Measurements from ENCODE around the gene MARCHF3. TPM values are rescaled to one million over a fixed set of nuclear protein-coding genes. Genes with fewer than 3 reads are reported as not detected.

Gene MARCHF3
- total RNA-seq, 4 donors from 2014 or later, result 3.0 to 14.5 (median 4.6) TPM

DNA sequence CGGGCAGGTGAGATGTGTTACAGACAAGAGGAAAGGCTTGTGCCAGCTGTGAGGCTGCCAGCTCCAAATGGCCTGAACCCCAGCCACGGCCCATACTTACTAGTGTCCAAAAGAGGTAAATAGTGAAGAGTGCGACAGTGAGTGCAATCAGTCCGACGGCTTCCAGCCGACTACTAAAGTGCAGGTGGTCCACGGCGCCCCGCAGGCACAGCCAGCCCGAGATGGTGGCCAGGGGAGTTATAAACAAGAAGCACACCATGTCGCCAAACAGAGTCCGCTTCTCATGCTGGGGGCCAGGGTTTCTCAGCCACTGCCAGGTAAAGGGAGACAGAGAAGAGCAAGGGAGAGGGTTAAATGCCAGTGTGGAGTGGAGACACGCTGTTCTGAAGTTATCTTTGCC is 152.3 kb downstream of the MARCHF3 start:
- intact Hi-C loops (cut with DNase I), result no loop called here
- H3K9me3 ChIP-seq, result no peaks in the 10 kb centered on the region

GRCh38 chr5:126877602-126878001 is 152.8 kb downstream of the MARCHF3 start:
- no peak for DNase-seq
- Histone ChIP-seq H3K27ac (no peak overlapping the region), H3K9me3 (no peaks in the 10 kb centered on the region), H3K4me1 (no peaks in the 10 kb centered on the region), H3K27me3 (no peaks in the 10 kb centered on the region), H3K36me3 (no peaks in the 10 kb centered on the region), H3K4me3 (replicated peaks in 1 of 3) (no peak overlapping the region)
- 89 to 94% methylated on average over 7 of the region's 7 CpGs for WGBS, 2 donors
- TF ChIP-seq CTCF (IDR thresholded peaks at IDR 0.05), result no peak
- no peak for TF ChIP-seq POLR2A (IDR thresholded peaks at IDR 0.05)
- intact Hi-C loops (cut with DNase I), result no loop called here

More for the DNA sequence above, 152.3 kb downstream of the MARCHF3 start:
- DNase-seq, result no peak
- Histone ChIP-seq H3K4me1 (no peaks in the 10 kb centered on the region), H3K36me3 (no peaks in the 10 kb centered on the region), H3K27me3 (no peaks in the 10 kb centered on the region), H3K27ac (no peak overlapping the region), H3K4me3 (replicated peaks in 1 of 3) (no peak overlapping the region)
- 93% methylated on average over 12 to 13 of the region's 13 CpGs for WGBS, 2 donors
- TF ChIP-seq CTCF (IDR thresholded peaks at IDR 0.05) (no peak), POLR2A (IDR thresholded peaks at IDR 0.05) (no peak)

GRCh38 chr5:126875303-126875785 is 155.0 kb downstream of the MARCHF3 start:
- intact Hi-C loops (cut with DNase I), result no loop called here
- no peak for DNase-seq
- H3K27me3 ChIP-seq, result no peaks in the 10 kb centered on the region
- no peak overlapping the region for H3K4me3 ChIP-seq (replicated peaks in 1 of 3)
- WGBS, 2 donors, result 60 to 70% methylated on average over 10 to 12 of the region's 13 CpGs
- H3K36me3 ChIP-seq, result no peaks in the 10 kb centered on the region
- no peak overlapping the region for H3K27ac ChIP-seq
- no peak for TF ChIP-seq CTCF (IDR thresholded peaks at IDR 0.05)
- no peak for TF ChIP-seq POLR2A (IDR thresholded peaks at IDR 0.05)
- H3K9me3 ChIP-seq, result no peaks in the 10 kb centered on the region
- no peaks in the 10 kb centered on the region for H3K4me1 ChIP-seq

DNA sequence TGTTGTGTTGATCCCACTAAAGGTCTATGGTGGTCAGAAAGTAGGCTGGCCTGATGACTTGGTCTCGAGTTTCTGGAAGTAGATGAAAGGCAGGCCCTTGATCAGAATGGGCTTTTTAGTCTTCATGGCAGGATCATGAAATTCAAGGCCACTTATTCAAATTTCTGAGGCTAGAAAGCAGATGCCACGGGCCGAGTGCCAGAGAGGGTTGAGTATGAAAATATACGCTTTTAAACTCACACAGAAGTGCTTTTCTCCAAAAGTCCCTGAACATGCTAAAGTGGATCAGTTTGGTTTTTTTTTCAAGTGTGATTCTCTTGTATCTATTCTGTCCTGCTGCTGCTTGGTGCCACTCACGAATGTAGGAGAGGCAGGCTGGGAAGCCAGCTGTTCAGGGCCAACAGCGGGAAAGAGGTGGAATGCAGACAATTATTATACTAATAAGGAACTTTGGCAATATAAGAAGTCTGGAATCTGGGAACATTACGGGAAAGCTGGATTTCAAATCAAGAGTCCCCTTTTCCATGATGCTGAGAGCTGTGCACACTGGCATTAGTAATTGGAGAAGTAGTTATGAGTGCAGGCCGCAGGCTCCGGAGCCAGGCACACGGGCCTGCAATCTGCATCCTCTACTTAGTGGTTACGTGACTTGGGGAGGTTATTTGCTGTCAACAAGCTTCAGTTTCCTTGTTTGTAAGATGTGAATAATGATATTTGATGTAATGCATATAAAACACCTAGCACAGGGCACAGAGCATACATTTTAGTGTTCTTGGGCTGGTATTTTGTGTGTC is 157.6 kb downstream of the MARCHF3 start:
- no peaks in the 10 kb centered on the region for H3K36me3 ChIP-seq
- no peaks in the 10 kb centered on the region for H3K27me3 ChIP-seq
- TF ChIP-seq CTCF (IDR thresholded peaks at IDR 0.05), result no peak
- TF ChIP-seq POLR2A (IDR thresholded peaks at IDR 0.05), result no peak
- DNase-seq, result no peak
- WGBS, 2 donors, result 78 to 81% methylated on average over 11 of the region's 11 CpGs
- intact Hi-C loops (cut with DNase I), result no loop called here
- no peaks in the 10 kb centered on the region for H3K4me1 ChIP-seq
- H3K27ac ChIP-seq, result no peak overlapping the region
- H3K4me3 ChIP-seq (replicated peaks in 1 of 3), result no peak overlapping the region
- H3K9me3 ChIP-seq, result no peaks in the 10 kb centered on the region

- no peak for DNase-seq
- no peaks in the 10 kb centered on the region for H3K36me3 ChIP-seq
- H3K9me3 ChIP-seq, result no peaks in the 10 kb centered on the region
- H3K27me3 ChIP-seq, result no peaks in the 10 kb centered on the region
- WGBS, 2 donors, result 83 to 88% methylated on average over 6 of the region's 6 CpGs
- no peak overlapping the region for H3K27ac ChIP-seq
- H3K4me1 ChIP-seq, result no peaks in the 10 kb centered on the region
- intact Hi-C loops (cut with DNase I), result no loop called here
- H3K4me3 ChIP-seq (replicated peaks in 1 of 3), result no peak overlapping the region
- no peak for TF ChIP-seq CTCF (IDR thresholded peaks at IDR 0.05)
- TF ChIP-seq POLR2A (IDR thresholded peaks at IDR 0.05), result no peak
These were observed 158.9 kb downstream of the MARCHF3 start for GRCh38 chr5:126871441-126871840.
